ENCODE results near the gene HEXIM2. TPM values are rescaled to one million over a fixed set of nuclear protein-coding genes. Genes with fewer than 3 reads are reported as not detected.

Gene HEXIM2
- total RNA-seq, 2 donors from 2014 or later: 4.2 to 4.4 TPM

DNA sequence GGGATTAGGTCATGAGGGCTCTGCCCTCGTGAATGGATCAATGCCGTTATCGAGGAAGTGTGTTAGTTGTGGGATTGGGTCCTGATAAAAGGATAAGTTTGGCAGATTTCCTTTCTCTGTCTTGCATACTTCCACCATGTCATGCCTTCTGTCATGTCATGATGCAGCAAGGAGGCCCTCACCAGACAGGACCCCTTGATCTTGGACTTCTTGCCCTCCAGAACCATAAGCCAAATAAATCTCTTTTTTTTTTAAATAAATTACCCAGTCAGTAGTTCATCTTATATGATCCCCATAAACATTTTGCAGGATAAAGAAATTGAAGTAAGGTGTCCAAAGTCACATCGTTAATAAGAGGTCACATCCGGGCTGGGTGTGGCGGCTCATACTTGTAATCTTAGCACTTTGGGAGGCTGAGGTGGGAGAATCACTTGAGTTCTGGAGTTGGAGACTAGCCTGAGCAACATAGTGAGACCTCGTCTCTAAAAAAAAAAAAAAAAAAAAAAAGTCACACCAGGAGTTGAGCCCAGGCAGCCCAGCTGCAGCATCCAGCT is 25.2 kb downstream of the HEXIM2 start:
- intact Hi-C loops (cut with DNase I): no loop called here
- ATAC-seq (no peak), DNase-seq (no peak)

- DNase-seq (no peak), ATAC-seq (no peak)
- intact Hi-C loops (cut with DNase I): no loop called here
Observed at GRCh38 chr17:45189009-45189408, 27.3 kb downstream of the HEXIM2 start.

GRCh38 chr17:45190503-45191255 is 29.0 kb downstream of the HEXIM2 start:
- intact Hi-C loops (cut with DNase I): no loop called here
- ATAC-seq (no peak), DNase-seq (no peak)

DNA sequence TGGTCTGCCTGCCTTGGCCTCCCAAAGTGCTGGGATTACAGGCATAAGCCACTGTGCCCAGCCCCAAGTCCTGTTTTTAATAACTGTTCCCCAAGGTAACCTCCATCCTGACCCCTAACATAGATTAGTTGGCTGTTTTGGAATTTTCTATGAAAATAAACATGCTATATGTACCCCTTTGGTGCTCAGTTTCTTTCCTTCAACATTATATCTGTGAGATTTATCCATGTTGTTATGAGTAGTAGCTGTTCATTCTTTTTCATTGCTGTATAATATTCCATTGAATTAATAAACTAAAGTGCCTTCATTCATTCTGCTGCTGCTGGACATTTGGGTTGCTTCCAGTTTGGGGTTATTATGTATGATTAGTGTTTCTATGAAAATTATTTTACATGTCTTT is 33.7 kb downstream of the HEXIM2 start:
- intact Hi-C loops (cut with DNase I): loop anchor here in 1 of 2 donors (5.0 kb wide), 1 partner anchor 43 kb away; no protein-coding TSS in a partner anchor
- no peak for DNase-seq

DNA sequence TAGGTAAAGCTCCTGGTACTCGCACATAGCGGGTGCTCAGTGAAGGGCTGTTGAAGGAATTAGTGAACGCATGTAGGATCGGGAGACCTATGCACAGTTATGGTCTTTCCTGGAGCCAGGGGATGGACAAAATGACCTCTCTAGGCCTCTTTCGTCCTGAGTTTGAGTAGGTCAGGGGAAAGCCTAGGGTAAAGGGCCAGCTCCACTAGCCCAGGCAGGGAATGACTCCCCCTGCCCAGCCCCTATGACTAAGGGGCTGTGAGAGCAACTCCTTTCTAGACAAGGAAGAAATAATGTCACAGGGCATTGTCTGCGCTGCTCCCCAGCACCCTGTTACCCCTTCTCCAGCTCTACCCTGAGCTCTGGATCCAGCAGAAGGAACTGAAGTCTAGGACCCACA is 35.4 kb downstream of the HEXIM2 start:
- ATAC-seq (no peak), DNase-seq (no peak)
- intact Hi-C loops (cut with DNase I): loop anchor here in 1 of 2 donors (1.0 to 5.0 kb wide), 2 partner anchors 45 to 62 kb away; partner anchors contain the start of gene ACBD4

More for the DNA sequence above, 33.7 kb downstream of the HEXIM2 start:
- ATAC-seq: no peak

DNA sequence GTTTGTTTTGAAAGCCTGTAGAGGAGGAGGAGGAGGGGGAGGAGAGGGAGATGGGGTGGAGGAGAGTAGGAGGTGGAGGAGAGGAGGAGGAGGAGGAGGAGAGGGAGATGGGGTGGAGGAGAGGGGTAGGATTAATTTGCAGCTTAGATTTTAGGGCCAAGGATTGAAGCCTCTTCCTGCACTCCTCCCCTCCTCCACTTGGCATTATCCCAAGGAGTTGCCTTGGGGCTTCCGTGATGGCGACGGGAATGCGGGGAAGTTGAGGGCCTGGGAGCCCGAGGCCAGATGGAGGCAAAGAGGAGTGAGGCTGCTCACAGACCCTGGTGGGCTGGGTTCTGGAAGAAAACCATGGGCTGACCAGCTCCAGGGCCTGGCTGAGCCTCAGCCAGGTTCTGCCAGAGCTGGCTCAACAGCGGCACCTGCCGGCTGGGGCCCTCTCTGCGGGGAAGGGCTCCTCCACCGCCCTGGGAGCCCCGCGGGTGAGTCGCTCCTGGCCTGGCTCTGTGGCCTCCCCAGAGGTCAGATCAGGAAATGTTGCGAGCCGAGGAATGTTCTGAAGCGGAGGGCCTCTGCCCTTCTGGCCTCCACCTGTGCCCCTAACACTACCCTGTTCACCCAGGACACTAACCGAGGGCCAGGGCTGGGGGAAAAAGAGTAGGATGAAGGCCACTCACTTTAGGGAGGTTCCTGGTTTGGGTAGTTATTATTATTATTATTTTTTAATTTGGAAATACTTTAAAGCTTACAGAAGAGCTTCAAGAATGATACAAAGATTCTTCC is 36.1 kb downstream of the HEXIM2 start:
- DNase-seq (peak; percentile 94), ATAC-seq (peak; percentile 97 to 99)
- intact Hi-C loops (cut with DNase I): loop anchor here in 1 of 2 donors (1.0 to 5.0 kb wide), 2 partner anchors 45 to 62 kb away; partner anchors contain the start of gene ACBD4

GRCh38 chr17:45200701-45201100 is 39.0 kb downstream of the HEXIM2 start:
- intact Hi-C loops (cut with DNase I): loop anchor here in 1 of 2 donors (2.0 kb wide), 1 partner anchor 62 kb away; no protein-coding TSS in a partner anchor
- ATAC-seq: peak in 1 of 2 donors; percentile 53
- peak; percentile 42 for DNase-seq

- no peak for ATAC-seq
- intact Hi-C loops (cut with DNase I): loop anchor here in 1 of 2 donors (2.0 kb wide), 1 partner anchor 63 kb away; no protein-coding TSS in a partner anchor
- DNase-seq: no peak
Observed at GRCh38 chr17:45201457-45201856, 39.8 kb downstream of the HEXIM2 start.

DNA sequence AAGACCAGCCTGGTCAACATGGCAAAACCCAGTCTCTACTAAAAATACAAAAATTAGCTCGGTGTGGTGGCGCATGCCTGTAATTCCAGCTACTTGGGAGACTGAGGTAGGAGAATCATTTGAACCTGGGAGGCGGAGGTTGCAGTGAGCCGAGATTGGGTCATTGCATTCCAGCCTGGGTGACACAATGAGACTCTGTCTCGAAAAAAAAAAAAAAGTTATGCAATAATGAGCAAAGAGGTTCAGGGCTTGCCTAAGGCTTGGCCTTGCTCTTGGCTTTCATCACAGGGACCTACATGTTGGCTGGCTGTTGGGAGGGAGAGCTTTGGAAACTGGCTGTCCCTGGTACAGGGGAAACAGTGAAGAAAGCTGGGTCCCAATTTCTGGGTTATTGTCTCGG is 40.2 kb downstream of the HEXIM2 start:
- intact Hi-C loops (cut with DNase I): loop anchor here in 1 of 2 donors (2.0 kb wide), 1 partner anchor 63 kb away; no protein-coding TSS in a partner anchor
- DNase-seq (peak; percentile 49), ATAC-seq (peak in 1 of 2 donors; percentile 42)

- DNase-seq: peak; percentile 87
- intact Hi-C loops (cut with DNase I): loop anchor here (2.0 to 5.0 kb wide), 2 partner anchors 168 kb away; no protein-coding TSS in a partner anchor
- ATAC-seq: peak; percentile 72 to 75
Observed at GRCh38 chr17:45218895-45219661, 57.4 kb downstream of the HEXIM2 start.

Small RNA genes within 50 kb of the gene (microRNA-seq; reads per million reads assigned to microRNA genes)
- 0.27 to 0.60 reads per million in 2 donors for gene MIR6784

Other genes with a start within 250 kb of the HEXIM2 start
- 1 to 10 TPM; 2.3 to 4.0 TPM for gene GFAP, start 246.4 kb upstream of the HEXIM2 start, total RNA-seq
- gene KIF18B, start 214.1 kb upstream of the HEXIM2 start, total RNA-seq: under 1 TPM; 0.16 to 0.85 TPM
- 1 to 10 TPM in 1 of 2 donors, under 1 TPM in 1; 0.94 to 2.9 TPM for gene C1QL1, start 193.6 kb upstream of the HEXIM2 start, total RNA-seq
- 10 to 100 TPM; 30.9 to 33.2 TPM for gene DCAKD, start 110.2 kb upstream of the HEXIM2 start, total RNA-seq
- gene NMT1, start 100.6 kb upstream of the HEXIM2 start, total RNA-seq: 10 to 100 TPM; 66.6 to 92.4 TPM
- gene PLCD3, start 29.4 kb upstream of the HEXIM2 start, total RNA-seq: 100 to 1,000 TPM in 1 of 2 donors, 10 to 100 TPM in 1; 92.1 to 132 TPM
- 1 to 10 TPM; 8.4 to 8.7 TPM for gene ACBD4, start 26.2 kb upstream of the HEXIM2 start, total RNA-seq
- gene HEXIM1, start 13.4 kb upstream of the HEXIM2 start, total RNA-seq: 10 to 100 TPM; 27.8 to 31.7 TPM
- 10 to 100 TPM; 16.6 to 18.6 TPM for gene FMNL1, start 60.0 kb downstream of the HEXIM2 start, total RNA-seq
- gene SPATA32, start 100.2 kb downstream of the HEXIM2 start, total RNA-seq: not detected
- 10 to 100 TPM; 13.4 to 13.5 TPM for gene MAP3K14, start 155.1 kb downstream of the HEXIM2 start, total RNA-seq

All from left cardiac atrium (tissue), 4 donors.